GM12892 (cell line): ENCODE data around the gene TBC1D5.
"Not testable (repeated sequence)": the region's sequence is repeated elsewhere in the genome, so short reads cannot be mapped to it uniquely, and the experiment has no call there.

Experiments used
- DNase-seq: peaks from one replicate; pipeline ENCODE4 v3.0.0; 2011; ENCODE audit not compliant: insufficient read length
- FAIRE-seq: peaks from 2 replicates; lab custom pipeline; 2011; peaks lifted over from hg19 to GRCh38; lab: Jason Lieb, UNC
- POLR2A ChIP-seq: IDR thresholded peaks from 2 replicates; pipeline ENCODE4 v1.6.1; 2011; ENCODE audit warnings: low read depth, low read length, control low read depth
- POLR2AphosphoS5 ChIP-seq: IDR thresholded peaks from 2 replicates; pipeline ENCODE4 v1.6.1; 2011; ENCODE audit warnings: low read depth, low read length, control low read depth
- TAF1 ChIP-seq: IDR thresholded peaks from 2 replicates; pipeline ENCODE4 v1.6.1; 2011; ENCODE audit warnings: low read depth, mild to moderate bottlenecking, control low read depth, low read length, borderline replicate concordance

Gene TBC1D5

GRCh38 chr3:17491601-17492000 is 250.8 kb downstream of the TBC1D5 start:
- no peak for DNase-seq
- FAIRE-seq: no peak
- TF ChIP-seq TAF1: no peak
- TF ChIP-seq POLR2A: no peak
- TF ChIP-seq POLR2AphosphoS5: no peak

- not testable (repeated sequence) for DNase-seq, FAIRE-seq
Observed at GRCh38 chr3:17491190-17491589, 251.2 kb downstream of the TBC1D5 start.

GRCh38 chr3:17489139-17489538 is 253.3 kb downstream of the TBC1D5 start:
- TF ChIP-seq POLR2AphosphoS5: no peak
- no peak for TF ChIP-seq TAF1
- TF ChIP-seq POLR2A: no peak
- no peak for DNase-seq

GRCh38 chr3:17481116-17481515 is 261.3 kb downstream of the TBC1D5 start:
- no peak for FAIRE-seq
- TF ChIP-seq POLR2A (no peak), TAF1 (no peak)
- DNase-seq: no peak

More at GRCh38 chr3:17489139-17489538, 253.3 kb downstream of the TBC1D5 start:
- no peak for FAIRE-seq

- FAIRE-seq (no peak), DNase-seq (no peak)
- TF ChIP-seq TAF1 (no peak), POLR2A (no peak), POLR2AphosphoS5 (no peak)
Observed at GRCh38 chr3:17479681-17480405, 262.6 kb downstream of the TBC1D5 start.

GRCh38 chr3:17478673-17479072 is 263.8 kb downstream of the TBC1D5 start:
- DNase-seq (no peak), FAIRE-seq (no peak)
- TF ChIP-seq POLR2A (no peak), TAF1 (no peak)

- FAIRE-seq (no peak), DNase-seq (no peak)
- no peak for TF ChIP-seq POLR2A
- TF ChIP-seq TAF1: no peak
- no peak for TF ChIP-seq POLR2AphosphoS5
Observed at GRCh38 chr3:17473761-17474160, 268.7 kb downstream of the TBC1D5 start.

GRCh38 chr3:17469954-17470353 is 272.5 kb downstream of the TBC1D5 start:
- FAIRE-seq: no peak
- DNase-seq: no peak
- TF ChIP-seq POLR2A (no peak), TAF1 (no peak), POLR2AphosphoS5 (no peak)

- TF ChIP-seq POLR2AphosphoS5 (no peak), POLR2A (no peak), TAF1 (no peak)
- FAIRE-seq: no peak
- no peak for DNase-seq
Observed at GRCh38 chr3:17469520-17469919, 272.9 kb downstream of the TBC1D5 start.

- DNase-seq: no peak
- no peak for FAIRE-seq
Observed at GRCh38 chr3:17466028-17466427, 276.4 kb downstream of the TBC1D5 start.

GRCh38 chr3:17459470-17459993 is 282.9 kb downstream of the TBC1D5 start:
- FAIRE-seq (no peak), DNase-seq (no peak)
- TF ChIP-seq POLR2AphosphoS5: no peak
- TF ChIP-seq POLR2A: no peak
- no peak for TF ChIP-seq TAF1

More at GRCh38 chr3:17466028-17466427, 276.4 kb downstream of the TBC1D5 start:
- TF ChIP-seq POLR2A (no peak), TAF1 (no peak), POLR2AphosphoS5 (no peak)

GRCh38 chr3:17456650-17457049 is 285.8 kb downstream of the TBC1D5 start:
- TF ChIP-seq POLR2A (no peak), POLR2AphosphoS5 (no peak), TAF1 (no peak)
- DNase-seq (no peak), FAIRE-seq (no peak)

- TF ChIP-seq TAF1: no peak
- TF ChIP-seq POLR2AphosphoS5: no peak
- TF ChIP-seq POLR2A: no peak
- no peak for DNase-seq
- no peak for FAIRE-seq
Observed at GRCh38 chr3:17456046-17456445, 286.4 kb downstream of the TBC1D5 start.
